ENCODE measurements around the gene CNPY1.
"Not testable (repeated sequence)": the region's sequence is repeated elsewhere in the genome, so short reads cannot be mapped to it uniquely, and the experiment has no call there.

Gene CNPY1

GRCh38 chr7:155577509-155577905 lies 31.1 kb upstream of the CNPY1 start:
- no peak for DNase-seq

GRCh38 chr7:155576900-155577508 lies 30.6 kb upstream of the CNPY1 start:
- DNase-seq = no peak

DNA sequence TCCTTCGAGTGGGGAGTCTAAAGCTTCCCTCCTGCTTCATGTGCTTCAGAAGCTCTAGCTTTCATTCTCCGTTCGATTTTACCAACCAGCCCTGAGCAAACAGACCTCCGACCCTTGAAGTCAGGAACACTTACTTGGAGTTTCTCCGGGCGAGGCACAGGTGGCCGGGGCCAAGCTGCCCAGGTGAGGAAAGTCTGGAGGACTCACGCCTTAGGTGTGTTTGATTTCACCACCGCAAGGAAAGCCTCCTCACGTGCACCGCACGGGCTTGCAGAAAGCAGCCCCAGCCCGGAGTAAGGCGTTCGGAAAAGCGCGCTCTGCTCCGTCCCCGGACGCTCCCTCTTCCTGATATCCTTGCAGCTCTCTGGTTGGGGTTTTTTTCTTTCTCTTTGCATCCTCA lies 30.1 kb upstream of the CNPY1 start:
- no peak for DNase-seq

- no peak for DNase-seq
Measured at GRCh38 chr7:155574556-155575290, 28.4 kb upstream of the CNPY1 start.

DNA sequence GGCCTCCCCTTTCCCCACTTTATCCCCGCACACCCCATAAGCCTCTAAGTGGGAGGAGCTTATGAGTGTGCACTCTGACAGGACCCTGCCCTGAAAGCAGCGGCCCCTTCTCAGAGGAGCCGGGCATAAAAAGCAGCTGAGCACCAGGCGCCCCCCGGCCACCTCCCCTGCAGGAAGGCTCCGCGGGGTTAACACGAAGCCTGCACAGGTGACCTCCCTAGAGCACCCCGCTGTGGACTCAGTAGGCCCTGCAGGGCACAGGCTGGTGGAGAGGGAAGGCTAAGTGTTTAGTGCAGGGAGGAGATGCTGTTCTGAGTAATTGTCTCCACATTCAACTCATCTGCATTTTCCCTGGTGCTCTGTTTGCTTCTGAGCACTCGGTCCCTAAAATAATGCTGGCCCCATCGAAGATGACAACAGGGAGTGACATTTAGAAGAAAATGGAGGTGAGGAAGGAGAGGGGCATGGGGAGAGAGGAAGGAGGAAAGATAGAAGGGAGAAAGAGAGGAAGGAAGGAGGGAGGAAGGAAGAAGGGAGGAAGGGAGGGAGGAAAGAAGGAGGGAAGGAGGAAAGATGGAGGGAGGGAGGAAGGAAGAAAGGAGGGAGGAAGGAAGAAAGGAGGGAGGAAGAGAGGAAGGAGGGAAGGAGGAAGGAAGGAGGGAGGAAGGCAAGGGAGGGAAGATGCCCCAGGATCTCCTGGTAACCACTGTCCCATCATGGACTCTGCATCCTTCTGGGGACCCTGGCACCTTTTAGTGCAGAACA lies 25.4 kb upstream of the CNPY1 start:
- DNase-seq = no peak

DNA sequence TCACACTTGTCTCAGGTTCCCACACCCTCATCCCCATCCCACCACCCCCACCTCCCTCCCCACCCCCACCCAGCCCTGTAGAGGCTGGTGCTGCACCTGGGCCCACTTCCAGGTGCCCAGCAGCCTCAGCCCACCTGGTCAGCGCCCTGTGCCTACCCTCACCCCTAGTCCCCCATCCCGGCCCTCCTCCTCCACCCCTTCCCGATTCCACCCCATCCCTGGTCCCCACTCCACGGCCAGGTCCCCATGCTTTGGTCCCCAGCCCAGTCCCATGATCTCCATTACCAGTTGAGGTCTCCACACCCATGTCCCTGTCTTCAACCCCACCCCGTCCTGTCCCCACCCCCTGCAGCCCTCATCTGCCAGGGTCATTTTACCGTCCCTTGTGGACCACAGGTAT lies 24.6 kb upstream of the CNPY1 start:
- no peak for DNase-seq

DNA sequence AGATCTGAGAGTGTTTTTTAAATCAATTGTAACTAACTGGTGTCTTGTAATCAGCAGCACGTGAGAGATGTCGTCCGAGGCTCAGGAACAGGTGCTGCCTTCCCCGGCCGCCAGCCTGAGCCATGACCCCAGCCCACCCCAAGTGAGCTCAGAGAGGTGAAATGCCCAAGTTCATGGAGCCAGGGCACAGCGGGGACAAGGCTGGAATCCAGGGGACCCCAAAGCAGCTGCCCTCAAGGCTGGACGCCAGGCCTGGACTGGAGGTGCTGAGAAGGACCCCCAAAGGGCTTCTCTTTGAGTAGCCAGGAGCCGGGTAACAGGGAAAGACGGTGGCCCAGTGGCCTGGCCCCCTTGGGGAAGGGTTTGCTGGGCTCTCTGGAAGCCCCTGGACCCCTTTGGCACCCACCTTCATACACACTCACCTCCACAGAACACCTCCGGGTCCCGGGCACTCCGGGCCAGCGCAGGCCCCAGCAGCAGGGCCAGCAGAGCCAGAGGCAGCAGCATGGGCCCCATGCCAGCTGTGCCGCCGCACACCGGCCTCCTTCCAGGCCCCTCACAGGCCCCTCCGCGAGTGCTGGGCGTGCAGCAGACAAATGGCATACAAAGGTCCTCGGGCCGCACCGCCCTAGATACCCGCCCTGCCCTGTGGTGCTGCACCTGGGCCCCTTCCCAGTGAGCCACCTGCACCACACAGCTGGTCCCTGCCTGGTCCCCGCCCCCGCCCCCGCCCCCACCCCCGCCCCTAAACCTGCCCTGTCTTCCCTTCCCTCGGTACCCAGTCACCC lies 24.0 kb upstream of the CNPY1 start:
- DNase-seq = no peak

DNA sequence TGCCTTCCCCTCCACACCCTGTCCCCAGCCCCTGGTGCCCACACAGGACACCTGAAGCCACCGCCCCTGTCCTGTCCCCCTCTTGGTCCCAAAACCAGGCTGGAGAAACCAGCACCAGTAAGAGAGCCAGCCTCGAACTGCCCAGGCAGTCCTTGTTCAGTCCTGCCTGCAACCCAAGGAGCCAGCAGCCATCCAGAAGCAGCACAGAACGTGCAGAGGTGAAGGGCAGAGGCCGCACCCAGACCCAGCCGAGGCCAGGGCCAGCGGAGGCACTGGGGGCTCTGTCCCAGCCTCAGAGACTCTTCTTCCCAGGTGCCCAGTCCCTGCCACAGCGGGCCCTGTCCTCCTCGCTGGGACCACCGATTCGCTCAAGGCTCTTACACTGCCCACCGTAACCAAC lies 23.3 kb upstream of the CNPY1 start:
- DNase-seq = no peak

DNA sequence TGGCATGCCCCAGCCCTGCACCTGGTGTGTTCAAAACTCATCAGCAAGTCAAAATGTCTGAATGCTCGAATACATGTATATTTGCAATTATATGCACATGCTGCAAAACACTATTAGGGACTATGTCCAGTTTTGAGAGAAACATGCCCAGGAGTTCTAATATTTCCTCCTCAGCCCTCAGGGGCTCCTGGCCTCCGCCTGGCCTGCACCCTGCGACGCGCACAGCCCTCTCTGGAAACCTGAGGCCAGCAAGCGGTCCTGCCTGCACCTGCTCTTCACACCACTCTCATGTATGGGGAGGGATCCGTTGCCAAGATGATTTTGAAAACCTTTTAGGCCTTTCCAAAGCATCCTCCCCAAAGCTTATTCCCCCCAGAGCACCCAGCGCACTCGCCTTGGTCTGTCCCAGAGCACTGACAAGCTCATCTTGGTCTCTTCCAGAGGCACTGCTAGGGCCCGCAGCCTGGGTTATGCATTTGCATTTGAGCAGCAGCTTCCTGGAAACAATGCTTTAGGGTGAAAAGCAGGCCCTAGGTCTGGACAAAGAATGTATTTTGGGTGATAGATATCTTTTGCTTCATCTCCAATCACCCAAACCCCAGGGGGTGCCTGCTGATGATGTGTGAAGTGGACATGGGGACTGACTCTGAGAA lies 22.6 kb upstream of the CNPY1 start:
- no peak for DNase-seq

DNA sequence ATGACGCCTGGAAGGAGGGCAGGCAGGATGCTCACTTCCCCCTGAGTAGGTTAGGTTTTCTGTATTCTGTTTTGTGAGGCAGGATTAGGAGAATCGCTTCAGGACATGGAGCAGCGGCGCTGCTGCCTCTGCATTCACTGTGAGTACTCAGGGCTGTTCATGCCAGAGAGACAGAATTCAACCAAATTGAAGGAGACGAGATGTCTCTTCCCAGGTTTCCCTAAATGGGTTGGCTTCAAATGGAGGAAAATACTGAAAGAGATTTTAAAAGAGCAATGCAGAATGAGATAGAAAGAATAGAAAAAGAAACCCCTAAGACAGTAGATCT lies 21.9 kb upstream of the CNPY1 start:
- DNase-seq = no peak

DNA sequence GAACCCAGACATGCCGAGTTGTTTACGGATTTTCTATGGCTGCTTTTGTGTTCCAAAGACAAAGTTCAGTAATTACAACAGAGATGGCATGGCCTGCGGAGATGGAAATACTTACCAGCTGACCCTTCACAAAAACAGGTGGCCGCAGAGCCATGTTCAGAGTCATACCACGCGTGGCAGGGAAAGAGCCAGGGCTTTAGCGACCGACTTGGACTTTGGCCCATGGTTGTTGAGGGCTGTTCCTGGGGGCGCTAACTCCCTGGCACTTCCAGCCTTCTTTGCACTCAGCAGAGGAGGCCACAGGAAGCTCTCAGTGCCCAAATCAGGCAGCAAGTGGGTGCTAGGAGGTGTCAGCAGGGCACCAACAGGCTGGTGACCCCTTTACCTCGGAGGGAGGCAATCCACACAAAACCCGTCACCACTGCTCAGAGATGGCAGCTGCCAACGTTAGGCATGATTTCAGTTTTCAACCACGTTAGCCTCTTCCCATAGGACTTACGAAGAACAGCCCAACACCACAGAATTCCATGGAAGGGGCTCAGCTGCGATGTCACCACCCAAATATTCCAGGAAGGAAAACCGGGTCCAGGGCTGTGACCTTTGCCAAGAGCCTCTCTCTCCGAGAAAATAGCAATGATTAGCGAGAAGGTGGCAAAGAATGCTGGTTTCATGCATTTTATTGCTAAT lies 21.4 kb upstream of the CNPY1 start:
- DNase-seq = no peak

- no peak for DNase-seq
Measured at GRCh38 chr7:155566011-155566836, 19.9 kb upstream of the CNPY1 start.

DNA sequence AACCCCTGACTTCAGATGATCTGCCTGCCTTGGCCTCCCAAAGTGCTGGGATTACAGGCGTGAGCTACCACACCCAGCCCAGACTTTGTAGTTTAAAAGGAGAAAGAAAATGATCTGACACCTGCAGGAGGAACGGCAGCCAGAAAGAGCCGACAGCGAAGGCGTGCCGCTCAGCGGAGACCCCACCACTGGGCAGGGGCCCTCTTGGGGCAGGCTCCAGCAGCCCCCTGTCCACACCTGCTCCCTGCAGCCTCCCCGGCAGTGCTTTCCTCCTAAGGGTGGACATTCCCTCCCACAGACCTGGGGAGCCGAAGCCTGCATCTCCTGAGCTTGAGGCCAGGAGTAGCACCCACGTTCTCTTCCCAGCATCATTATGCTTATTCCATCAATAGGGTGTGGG lies 19.2 kb upstream of the CNPY1 start:
- no peak for DNase-seq

GRCh38 chr7:155562976-155563375 lies 16.6 kb upstream of the CNPY1 start:
- not testable (repeated sequence) for DNase-seq

GRCh38 chr7:155562106-155562505 lies 15.7 kb upstream of the CNPY1 start:
- DNase-seq = no peak

DNA sequence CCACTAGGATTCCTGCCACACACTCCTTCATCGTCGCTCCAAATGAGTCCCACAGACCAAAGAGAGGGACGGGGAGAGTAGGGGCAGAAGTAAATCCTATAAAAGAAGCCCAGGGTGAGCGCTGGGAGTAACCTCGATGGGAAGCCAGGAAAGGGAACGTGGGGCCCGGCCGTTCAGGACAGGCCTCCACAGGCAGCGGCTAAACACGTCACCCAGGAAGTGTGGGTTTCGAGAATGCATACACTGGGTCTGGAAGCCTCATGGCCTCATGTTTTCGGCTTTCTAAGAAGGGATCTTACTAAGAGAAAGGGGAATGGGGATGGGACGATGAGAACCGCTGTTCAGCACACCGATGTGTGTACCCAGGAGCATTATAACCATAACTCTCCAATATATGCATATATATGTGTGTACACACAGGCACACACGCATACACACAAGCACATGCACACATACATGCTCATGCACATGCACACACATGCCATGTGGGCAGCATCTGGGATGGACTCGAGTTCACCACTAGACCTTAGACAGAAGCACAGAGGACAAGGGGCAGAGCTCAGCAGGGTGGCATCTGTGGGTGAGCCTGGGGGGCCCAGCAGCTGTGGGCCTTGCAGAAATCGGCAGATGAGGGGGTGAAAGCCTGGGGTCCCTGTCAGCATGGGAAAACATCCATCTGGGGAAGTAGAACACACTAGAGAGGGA lies 14.8 kb upstream of the CNPY1 start:
- DNase-seq = no peak

DNA sequence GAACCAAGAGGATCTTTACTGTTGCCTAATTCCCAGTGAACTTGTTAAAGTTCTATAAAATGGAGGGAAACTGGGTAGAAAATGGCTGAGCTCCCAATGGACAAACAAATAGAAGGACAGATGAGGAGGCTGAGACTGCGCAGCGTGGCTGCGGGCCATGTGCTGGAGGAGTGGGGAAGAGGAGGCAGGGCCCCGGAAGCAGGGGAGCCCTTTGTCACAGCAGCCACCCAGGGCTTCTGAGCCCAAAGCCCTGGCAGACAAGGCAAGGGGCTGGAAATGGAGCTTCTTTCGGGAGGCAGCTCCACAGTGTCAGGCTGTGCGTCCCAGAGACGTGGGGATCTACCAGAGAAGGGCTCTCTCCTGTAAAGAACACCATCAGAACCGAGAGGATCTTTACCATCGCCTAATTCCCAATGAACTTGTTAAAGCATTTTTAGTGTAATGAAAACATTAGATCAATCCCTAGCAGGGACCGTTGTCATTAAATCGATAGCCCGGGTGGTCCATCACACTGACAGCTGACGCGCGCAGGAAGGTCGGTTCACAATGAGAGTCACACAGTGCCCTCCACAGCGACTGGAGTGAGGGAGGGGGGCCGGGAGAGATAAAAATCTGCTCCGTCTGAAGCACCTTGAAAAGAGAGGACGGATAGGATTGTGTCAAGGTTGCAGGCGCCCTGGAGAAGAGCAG lies 14.0 kb upstream of the CNPY1 start:
- no peak for DNase-seq

DNA sequence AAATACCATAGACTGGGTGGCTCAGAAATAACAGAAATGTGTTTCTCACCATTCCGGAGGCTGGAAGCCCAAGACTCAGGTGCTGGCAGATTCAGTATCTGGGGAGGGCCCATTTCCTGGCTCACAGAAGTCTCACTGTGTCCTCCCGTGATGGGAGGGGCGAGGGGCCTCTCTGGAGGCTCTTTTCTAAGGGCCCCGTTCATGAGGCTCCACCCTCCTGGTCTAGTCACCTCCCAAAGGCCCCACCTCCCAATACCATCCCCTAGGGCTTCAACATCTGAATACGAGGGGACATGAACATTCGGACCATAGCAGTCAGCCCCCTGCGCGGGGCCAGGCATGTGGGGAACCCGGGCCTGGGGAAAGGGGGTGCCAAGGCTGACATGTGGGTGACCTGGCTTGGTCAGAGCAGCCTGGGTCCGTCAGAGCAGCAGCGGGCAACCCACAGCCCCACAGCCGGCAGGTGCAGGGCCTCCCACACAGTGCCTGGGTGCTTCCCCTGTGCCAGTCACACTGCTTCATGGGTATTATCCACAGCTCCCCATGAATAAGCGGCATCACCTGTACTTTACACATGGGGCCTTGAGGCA lies 13.3 kb upstream of the CNPY1 start:
- no peak for DNase-seq

DNA sequence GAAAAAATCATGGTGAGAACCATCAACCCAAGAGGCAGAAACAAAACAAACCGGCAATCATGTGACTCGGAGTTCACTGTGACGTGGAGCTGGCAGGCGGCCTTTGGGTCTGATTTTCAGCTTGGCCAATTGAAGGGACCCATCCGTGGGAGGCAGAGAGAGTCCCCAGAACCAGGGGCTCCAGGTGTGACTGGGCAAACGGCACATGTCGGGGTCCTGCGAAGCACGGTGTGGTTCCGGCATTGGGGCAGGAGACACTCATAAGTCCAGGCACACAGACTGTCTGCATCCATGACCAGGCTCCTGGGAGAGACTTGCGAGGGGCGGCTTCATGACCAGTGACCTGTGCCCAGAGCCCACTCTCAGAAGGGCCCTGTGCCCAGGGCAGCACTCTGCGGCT lies 12.6 kb upstream of the CNPY1 start:
- DNase-seq = no peak

DNA sequence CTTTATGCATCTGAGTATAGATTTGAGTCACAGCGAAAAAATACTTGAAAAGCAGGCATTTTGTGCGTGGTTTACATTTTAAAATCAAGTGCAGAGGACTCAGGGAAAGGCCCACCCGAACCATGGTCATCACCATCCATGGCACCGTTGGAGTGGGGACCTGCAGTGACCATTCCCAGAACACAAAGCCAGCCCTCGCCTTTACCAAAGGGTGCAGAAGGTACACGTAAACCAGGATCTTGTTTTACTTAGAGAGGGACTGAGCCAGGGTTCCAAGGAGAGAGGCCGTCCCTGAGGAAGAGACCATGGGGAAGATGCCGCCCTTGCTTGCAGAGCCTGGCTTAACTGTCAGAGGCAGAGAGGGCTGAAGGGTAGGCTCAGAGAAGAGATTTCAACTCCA lies 12.0 kb upstream of the CNPY1 start:
- DNase-seq = no peak

Measured in activated naive CD4-positive, alpha-beta T cell treated with Interleukin-2 at 50 U/mL for 16 hours (primary cell).